CD4-positive, alpha-beta T cell treated with Interferon gamma for 1 hour (primary cell): ENCODE measurements around the gene XYLT1.
"Not testable (repeated sequence)": the region's sequence is repeated elsewhere in the genome, so short reads cannot be mapped to it uniquely, and the experiment has no call there.

Experiments used
- DNase-seq: peaks from one replicate; pipeline ENCODE4 v3.0.0-alpha.2; 2020

XYLT1 gene

GRCh38 chr16:17423221-17423620 is 47.5 kb downstream of the XYLT1 start:
- no peak for DNase-seq

DNA sequence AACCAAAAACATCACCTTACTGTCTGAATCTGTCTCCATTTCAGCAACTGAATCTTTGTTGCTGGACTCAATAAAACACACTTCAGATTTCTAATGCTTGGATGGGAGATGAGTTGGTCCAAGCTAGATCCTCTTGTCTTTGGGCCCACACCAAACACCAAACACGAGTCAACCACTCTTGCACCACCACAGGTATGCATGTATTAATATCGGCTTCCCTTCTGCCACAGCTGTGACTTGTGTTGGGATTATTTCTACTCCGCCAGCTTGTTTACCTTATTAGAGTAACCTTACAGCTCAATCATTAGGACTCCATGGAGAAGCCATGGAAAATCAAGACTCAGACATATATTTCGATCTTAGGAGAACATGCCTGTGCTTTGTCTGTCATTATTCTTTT is 49.9 kb downstream of the XYLT1 start:
- no peak for DNase-seq

DNA sequence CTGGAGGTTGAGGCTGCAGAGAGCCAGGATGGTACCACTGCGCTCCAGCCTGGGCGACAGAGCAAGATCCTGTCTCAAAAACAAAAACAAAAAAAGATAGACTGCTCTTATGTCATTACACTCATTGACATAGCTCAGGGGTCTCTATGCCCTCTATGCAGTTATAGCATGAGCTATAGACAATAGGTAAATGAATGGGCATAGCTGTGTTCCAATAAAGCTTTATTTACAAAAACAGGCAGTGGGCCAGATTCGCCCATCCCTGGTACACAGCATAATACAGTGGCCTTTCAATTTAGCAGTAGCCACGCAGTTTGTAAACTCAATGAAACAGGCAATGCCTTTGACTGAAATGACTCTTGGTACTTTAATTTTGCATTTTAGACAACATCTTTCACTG is 51.5 kb downstream of the XYLT1 start:
- no peak for DNase-seq

- DNase-seq = no peak
Observed at GRCh38 chr16:17417740-17418139, 53.0 kb downstream of the XYLT1 start.

GRCh38 chr16:17416461-17417311 is 54.1 kb downstream of the XYLT1 start:
- peak; percentile 67 for DNase-seq

- no peak for DNase-seq
Observed at GRCh38 chr16:17414916-17415315, 55.8 kb downstream of the XYLT1 start.

DNA sequence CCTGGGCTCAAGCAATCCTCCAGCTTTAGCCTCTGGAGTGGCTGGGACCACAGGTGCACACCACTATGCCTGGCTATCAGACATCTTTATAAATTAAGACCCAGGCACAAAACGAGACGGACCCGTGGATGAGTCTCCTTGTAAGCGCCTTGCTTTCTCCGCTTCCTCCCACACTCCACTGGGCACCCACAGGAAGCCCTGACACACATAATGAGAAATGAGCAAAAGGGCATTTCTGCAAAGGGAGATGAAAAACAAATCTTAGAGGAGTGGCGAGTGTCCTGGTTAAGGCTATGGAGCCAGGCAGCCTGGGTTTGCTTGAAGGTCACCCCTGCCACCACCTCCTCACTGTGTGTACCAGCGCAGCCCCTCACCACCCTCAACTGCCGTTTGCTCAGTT is 56.3 kb downstream of the XYLT1 start:
- peak; percentile 32 for DNase-seq

DNA sequence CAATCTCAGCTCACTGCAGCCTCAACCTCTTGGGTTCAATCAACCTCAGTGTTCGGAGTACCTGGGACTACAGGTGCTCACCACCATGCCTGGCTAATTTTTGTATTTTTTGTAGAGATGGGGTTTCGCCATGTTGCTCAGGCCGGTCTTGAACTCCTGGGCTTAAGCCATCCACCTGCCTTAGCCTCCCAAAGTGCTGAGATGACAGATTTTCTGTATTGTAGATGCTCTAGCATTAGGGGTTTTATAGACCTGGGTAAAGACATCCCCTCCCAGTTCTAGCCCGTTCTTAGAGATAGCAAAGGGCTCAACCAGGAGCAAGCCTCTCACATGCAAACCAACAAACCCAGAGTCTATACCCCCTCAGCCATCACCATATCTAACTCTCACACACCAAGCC is 57.3 kb downstream of the XYLT1 start:
- no peak for DNase-seq

- no peak for DNase-seq
Observed at GRCh38 chr16:17412791-17413190, 58.0 kb downstream of the XYLT1 start.

- no peak for DNase-seq
Observed at GRCh38 chr16:17412221-17412620, 58.5 kb downstream of the XYLT1 start.

DNA sequence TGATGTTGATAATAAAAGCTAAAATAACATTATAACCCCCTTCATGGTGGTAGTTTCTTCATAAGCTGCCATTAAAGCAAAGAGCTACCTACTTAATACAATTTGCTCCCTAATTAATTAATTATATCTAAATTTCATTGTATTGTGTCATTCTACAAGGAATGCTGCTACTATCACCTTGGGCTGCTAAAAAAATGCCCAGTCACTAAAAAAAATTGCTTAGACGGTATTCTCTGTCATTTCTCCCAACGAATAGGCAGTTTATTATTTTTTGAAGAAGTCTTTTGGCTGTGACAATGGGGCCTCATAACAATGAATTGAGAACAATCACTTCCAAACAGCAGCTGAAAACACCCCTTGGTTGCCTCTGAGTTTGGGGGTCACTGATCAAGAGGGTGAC is 59.5 kb downstream of the XYLT1 start:
- no peak for DNase-seq

DNA sequence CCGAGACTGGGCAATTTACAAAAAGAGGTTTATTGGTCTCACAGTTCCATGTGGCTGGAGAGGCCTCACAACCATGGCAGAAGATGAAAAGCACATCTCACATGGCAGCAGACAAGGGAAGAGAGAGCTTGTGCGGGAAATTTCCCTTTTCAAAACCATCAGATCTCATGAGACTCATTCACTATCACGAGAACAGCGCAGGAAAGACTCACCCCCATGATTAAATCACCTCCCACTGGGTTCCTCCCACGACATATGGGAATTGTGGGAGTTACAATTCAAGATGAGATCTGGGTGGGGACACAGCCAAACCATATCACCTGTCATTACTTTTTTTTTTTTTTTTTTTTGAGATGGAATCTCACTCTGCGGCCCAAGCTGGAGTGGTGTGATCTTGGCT is 60.4 kb downstream of the XYLT1 start:
- not testable (repeated sequence) for DNase-seq

GRCh38 chr16:17409894-17410293 is 60.9 kb downstream of the XYLT1 start:
- no peak for DNase-seq

- DNase-seq = no peak
Observed at GRCh38 chr16:17408955-17409441, 61.8 kb downstream of the XYLT1 start.

GRCh38 chr16:17408296-17408695 is 62.5 kb downstream of the XYLT1 start:
- no peak for DNase-seq

DNA sequence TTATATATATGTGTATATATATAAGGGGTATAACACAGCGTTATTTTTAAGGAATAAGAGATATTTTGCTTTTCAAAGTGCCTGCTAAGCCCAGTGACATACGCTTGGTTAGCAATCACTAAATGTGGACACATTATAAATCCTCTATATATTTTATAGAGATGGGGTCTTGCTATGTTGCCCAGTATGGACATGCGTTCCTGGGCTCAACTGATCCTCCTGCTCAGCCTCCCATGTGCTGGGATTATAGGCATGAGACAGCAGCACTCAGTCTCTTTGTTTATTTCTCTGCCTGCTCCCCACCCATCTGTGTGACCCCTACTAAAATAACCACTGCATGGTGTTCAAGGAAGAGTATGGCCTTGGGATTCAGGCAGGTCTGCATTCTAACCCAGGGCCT is 63.4 kb downstream of the XYLT1 start:
- no peak for DNase-seq

DNA sequence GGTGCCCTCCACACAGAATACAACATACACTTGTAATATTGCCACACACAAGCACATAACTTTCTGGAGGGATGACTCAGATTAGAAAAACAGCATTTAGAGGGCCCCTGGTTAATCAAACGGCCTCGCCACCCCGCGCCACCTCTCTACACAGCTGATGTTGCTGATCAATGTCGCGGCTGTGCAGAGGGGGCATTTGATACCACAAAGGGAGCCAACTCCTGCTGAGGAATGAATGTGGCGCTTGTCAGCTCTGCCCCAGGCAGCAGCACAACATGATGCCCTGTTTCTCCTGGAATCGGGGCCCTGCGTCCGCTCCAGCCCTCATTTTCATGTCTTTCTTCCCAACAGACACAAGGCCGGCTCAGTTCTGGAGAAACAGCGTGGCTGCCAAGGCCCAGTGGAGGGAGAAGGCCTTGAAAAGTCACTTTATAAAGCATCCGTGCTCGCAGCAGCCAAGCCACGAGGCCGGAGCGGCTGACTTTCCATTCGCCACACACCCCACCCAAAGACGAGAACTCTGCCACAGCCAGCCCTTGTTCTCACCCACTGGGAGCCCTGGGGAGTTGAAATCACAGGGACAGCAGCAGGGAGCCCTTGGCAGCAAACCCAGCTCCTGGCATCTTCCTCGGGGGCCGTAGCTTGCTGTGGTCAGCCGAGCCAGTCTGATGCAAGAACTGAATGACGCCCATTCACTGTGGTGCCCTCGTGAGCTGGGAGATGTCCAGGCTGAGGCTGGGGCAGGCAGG is 65.6 kb downstream of the XYLT1 start:
- no peak for DNase-seq

DNA sequence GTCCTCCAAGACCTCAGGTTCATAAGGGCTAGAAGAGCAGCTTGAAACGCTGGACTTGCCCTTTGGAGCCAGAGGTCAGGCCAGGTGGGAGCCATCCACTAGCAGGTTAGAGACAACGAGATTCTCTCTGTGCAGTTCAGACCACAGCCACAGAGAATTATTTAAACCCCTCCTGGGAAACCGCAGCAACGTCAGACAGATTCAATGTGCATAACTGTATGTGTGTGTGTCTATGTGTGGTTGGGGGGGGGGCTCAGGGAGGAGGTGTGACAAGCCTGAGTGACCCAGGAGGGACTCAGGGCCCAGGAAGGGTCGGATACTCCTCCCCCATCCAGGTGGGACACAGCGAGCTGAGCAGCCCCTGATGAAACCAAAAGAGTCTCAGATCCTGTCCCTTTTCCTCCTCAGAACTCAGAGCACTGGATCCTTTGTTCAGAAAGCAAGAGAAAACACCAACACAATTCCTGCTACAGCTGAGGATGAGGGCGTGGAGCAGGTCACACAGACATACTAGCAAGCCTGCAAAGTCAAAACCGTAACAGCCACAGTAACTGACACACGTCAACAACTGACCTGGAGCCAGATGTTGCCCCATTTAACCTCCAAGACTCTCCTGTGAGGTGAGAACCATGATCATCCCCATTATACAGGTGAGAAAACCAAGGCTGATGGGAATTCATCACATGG is 66.8 kb downstream of the XYLT1 start:
- DNase-seq = no peak

- no peak for DNase-seq
Observed at GRCh38 chr16:17403156-17403809, 67.5 kb downstream of the XYLT1 start.

GRCh38 chr16:17397499-17397891 is 73.3 kb downstream of the XYLT1 start:
- no peak for DNase-seq

GRCh38 chr16:17396762-17397498 is 73.8 kb downstream of the XYLT1 start:
- peak; percentile 57 for DNase-seq

DNA sequence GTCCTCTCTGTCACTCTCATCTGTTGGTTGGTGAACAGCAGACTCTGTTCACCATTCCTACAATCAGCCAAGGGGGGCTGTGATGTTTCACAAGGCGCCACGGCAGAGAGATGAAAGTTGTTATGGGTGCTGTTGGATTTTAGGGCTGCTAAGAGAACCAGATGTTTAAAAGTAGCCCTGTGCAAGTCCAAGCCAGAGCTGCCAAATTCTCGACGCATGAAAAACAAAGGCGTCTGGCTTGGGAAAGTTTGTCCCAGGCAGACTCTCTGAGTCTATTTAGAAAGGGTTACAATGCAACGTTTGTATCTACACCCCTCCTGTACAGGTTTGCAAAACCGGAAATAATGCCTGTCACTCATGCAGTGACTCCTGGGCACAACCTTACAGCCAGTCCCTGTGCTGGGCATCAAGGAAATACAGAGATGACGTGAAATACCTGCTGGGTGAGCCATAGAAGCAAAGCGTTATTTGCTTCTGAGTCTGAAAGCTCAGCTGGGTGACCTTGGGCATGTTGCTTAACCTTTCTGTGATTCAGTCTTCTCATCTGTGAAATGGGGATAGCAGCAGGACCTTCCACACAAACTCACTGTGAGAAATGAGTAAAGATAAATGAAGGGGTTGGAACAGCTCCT is 74.8 kb downstream of the XYLT1 start:
- DNase-seq = no peak
